Skeletal muscle tissue (tissue), 4 donors: ENCODE results near the gene ASAP2. TPM values are rescaled to one million over a fixed set of nuclear protein-coding genes. Genes with fewer than 3 reads are reported as not detected.

Experiments
- H3K27ac ChIP-seq: one replicate; pipeline ENCODE4 v1.7.0; 2013; ENCODE audit warnings: mild to moderate bottlenecking, low read depth, low read length, inconsistent platforms
- H3K27me3 ChIP-seq, 3 donors: one replicate each; pipeline ENCODE4 v1.7.0; 2013; ENCODE audit warnings: low read length in 3 of 3; ENCODE audit not compliant: control insufficient read depth in 3 of 3, insufficient read depth in 3 of 3
- H3K36me3 ChIP-seq, 3 donors: one replicate each; pipeline ENCODE4 v1.7.0; 2013; ENCODE audit warnings: low read length in 3 of 3; ENCODE audit not compliant: control insufficient read depth in 3 of 3, insufficient read depth in 3 of 3
- H3K4me1 ChIP-seq, 3 donors: one replicate each; pipeline ENCODE4 v1.7.0; 2013; ENCODE audit warnings: low read length in 3 of 3, mild to moderate bottlenecking in 3 of 3; ENCODE audit not compliant: control insufficient read depth in 3 of 3, insufficient read depth in 3 of 3
- H3K4me3 ChIP-seq, 3 donors: one replicate each; pipeline ENCODE4 v1.7.0; 2013; ENCODE audit warnings: low read length in 3 of 3
- H3K9ac ChIP-seq, 3 donors: one replicate each; pipeline ENCODE4 v1.7.0; 2013; ENCODE audit warnings: low read length in 3 of 3, mild to moderate bottlenecking in 3 of 3, moderate library complexity in 2 of 3, low read depth in 1 of 3
- H3K9me3 ChIP-seq, 3 donors: one replicate each; pipeline ENCODE4 v1.7.0; 2013; ENCODE audit warnings: low read length in 3 of 3; ENCODE audit not compliant: control insufficient read depth in 3 of 3
- total RNA-seq: library from RNA; depleted of rRNA; stranded (reverse); fragments of >200 nt; gene quantifications from one replicate; pipeline ENCODE4 v1.2.3, GENCODE V29; 2014
- donor health status: Osteomylitis.

Gene ASAP2
- total RNA-seq, 1 donor from 2014 or later, result 17.7 TPM

DNA sequence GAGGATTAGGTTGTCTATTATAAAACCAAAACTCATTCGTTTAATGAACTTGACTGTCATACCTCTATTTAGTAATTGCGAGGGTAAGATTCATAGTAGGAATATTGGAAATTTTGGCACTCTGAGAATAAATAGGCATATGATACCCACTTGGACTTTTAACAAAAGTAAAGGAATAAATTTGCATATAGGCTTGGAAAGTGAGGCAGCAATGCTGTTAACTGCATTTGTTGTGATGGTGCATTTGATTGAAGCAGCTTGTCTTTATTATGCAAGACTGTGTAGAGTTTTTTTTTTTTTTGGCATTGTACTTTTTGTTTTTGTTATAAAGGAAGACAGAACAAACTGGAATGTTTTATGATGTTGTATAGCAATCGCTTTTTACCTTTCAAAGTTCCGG lies 197.8 kb downstream of the ASAP2 start:
- Histone ChIP-seq H3K4me1 (peaks cover 2 to 5% (median 4%) of the 10 kb centered on the region in 3 donors), H3K36me3 (peaks cover 17 to 28% (median 24%) of the 10 kb centered on the region in 3 donors), H3K9me3 (no peaks in the 10 kb centered on the region), H3K27me3 (no peaks in the 10 kb centered on the region), H3K9ac (no peak overlapping the region), H3K4me3 (no peak overlapping the region), H3K27ac (no peak overlapping the region)

DNA sequence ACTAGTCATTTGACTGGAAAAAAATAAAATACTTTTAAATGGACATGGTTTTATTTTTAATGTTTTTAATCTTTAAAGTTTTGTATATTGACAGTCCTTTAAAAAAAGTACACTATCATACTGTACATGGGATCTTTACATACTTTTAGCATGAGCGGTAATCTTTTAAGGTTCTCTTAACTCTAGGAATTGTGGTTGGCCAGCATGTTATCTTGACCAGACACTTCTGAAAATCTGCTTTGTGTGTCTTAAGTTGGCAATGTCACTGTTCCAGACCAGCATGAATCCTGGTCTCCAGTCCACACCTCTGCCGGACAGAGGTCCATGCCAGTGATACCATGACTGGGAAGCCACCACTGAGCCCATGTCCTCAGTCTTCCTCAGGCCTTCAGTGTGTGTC lies 199.0 kb downstream of the ASAP2 start:
- H3K36me3 ChIP-seq, result peaks cover 18 to 29% (median 28%) of the 10 kb centered on the region in 3 donors

DNA sequence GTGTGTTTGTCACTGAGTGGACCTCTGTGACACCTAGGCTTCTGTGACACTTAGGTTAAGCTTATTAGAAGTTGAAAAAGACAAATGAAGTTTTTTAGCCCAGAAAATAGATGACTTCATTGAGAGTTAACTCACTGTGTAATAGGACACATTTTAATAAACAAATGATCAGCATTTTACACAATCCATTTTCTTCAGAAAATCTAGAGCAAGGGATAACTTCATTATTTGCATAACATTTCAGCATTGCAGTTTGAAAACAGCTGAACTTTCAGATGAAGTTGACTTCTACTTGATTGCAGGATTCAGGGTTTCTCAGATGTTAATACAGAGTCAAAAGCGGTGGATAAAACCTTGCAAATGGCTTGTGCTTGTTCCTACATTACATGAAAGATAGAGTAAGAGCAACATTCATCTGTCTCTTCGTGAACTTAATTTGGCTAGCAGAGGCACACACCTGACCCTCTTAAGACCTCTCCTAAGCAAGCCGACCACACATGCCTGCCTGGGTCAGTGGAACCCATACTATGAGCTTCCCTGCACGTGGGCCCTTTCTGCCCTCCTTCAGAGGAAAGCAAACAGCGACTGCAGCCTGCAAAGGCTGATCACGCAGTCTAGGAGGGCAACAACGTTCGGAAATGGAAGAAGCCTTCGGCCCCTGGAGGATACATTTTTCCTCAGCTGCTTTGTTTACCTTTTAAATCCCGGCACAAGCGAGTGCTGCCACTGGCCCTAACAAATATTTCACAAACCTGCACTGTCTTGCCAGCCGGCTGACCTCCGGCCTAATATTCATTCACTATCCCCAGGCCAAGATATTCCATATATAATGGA lies 200.1 kb downstream of the ASAP2 start:
- Histone ChIP-seq H3K4me3 (no peak overlapping the region), H3K4me1 (peaks cover 0 to 5% (median 3%) of the 10 kb centered on the region in 3 donors), H3K9ac (no peak overlapping the region), H3K27ac (no peak overlapping the region), H3K27me3 (no peaks in the 10 kb centered on the region), H3K9me3 (no peaks in the 10 kb centered on the region), H3K36me3 (peaks cover 17 to 29% (median 27%) of the 10 kb centered on the region in 3 donors)

More for the DNA sequence above, 199.0 kb downstream of the ASAP2 start:
- Histone ChIP-seq H3K27ac (no peak overlapping the region), H3K9ac (no peak overlapping the region), H3K27me3 (no peaks in the 10 kb centered on the region), H3K4me1 (peaks cover 0 to 5% (median 3%) of the 10 kb centered on the region in 3 donors), H3K9me3 (no peaks in the 10 kb centered on the region), H3K4me3 (no peak overlapping the region)

DNA sequence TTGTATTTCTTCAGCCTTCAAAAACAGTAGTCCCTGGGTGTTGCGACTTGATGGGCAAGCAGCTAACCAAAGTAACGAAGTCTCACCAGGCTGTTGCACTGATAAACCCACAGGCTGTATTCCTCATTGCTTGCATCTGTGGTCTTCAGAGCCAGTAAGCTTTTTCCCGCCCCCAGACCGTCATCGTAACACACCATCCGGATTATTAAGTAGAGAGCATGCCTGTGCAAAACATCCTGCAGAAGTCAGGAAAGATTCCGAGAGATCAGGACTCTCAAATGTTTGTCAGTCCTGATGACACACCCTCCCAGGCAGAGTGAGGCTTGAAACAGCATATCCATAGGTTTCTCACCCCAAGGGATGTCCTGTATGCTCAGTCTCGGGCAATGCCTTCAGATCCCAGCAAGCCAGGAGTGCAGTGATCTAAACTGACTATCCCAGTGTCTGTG lies 200.8 kb downstream of the ASAP2 start:
- no peak overlapping the region for H3K9ac ChIP-seq
- no peaks in the 10 kb centered on the region for H3K9me3 ChIP-seq
- H3K36me3 ChIP-seq, result peaks cover 18 to 31% (median 29%) of the 10 kb centered on the region in 3 donors
- H3K4me3 ChIP-seq, result no peak overlapping the region
- peaks cover 0 to 5% (median 3%) of the 10 kb centered on the region in 3 donors for H3K4me1 ChIP-seq
- no peak overlapping the region for H3K27ac ChIP-seq
- H3K27me3 ChIP-seq, result no peaks in the 10 kb centered on the region

DNA sequence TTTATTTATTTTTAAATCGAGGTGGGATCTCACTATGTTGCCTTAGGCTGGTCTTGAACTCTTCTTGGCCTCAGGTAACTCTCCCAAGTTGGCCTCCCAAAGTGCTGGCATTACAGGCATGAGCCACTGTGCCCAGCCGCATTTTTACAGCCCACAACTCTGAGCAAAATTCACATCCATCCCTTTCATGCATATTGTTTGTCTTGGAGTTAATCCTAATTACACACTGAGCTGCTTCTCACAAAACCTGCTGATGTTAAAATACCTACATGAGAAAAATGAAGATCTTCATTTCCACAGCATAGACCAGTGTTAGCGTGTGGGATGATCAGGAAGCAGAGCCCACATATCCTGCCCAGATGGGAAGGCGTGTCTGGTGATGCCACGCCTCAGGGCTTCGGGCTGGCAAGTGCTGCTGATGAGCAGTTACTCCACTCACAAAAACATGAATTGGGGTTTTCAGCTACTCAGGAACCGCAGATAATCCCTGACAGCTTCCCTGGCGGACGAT lies 202.1 kb downstream of the ASAP2 start:
- H3K9me3 ChIP-seq, result no peaks in the 10 kb centered on the region
- H3K9ac ChIP-seq, result no peak overlapping the region
- peaks cover 0 to 4% (median 3%) of the 10 kb centered on the region in 3 donors for H3K4me1 ChIP-seq
- H3K27me3 ChIP-seq, result no peaks in the 10 kb centered on the region
- no peak overlapping the region for H3K27ac ChIP-seq
- H3K36me3 ChIP-seq, result peaks cover 15 to 32% (median 26%) of the 10 kb centered on the region in 3 donors
- no peak overlapping the region for H3K4me3 ChIP-seq

DNA sequence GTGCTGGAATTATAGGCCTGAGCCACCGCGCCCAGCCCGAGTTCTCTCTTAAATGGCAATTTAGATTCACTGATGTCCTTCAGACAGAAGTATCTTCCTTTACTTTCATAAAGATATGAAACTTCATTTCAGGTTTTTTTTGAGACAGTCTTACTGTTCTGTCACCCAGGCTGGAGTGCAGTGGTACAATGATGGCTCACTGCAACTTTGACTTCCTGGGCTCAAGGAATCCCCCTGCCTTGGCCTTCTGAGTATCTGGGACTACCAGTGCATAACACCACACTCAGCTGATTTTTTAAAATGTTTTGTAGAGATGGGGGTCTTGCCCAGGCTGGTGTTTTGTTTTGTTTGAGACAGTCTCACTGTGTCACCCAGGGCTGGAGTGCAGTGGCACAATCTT lies 203.5 kb downstream of the ASAP2 start:
- Histone ChIP-seq H3K9me3 (no peaks in the 10 kb centered on the region), H3K4me3 (no peak overlapping the region), H3K36me3 (peaks cover 15 to 35% (median 26%) of the 10 kb centered on the region in 3 donors), H3K9ac (no peak overlapping the region), H3K27me3 (no peaks in the 10 kb centered on the region), H3K27ac (no peak overlapping the region), H3K4me1 (peaks cover 0 to 3% (median 0%) of the 10 kb centered on the region in 3 donors)

DNA sequence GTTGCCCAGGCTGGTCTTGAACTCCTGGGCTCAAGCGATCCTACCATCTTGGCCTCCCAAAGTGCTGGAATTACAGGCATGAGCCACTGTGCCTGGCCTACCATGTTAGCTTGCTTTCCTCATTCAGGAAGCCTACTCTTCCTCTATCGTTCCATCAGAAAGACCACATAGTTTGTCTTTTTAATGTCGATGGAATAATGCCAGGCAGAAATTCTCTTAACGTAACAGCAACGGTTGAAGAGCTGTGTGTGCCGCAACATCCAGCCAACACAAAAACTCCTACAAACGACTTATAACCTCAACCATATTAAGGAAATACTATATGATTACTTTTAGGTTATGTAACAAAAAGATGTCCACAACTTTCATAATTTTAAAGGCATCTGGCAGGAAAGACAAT lies 206.2 kb downstream of the ASAP2 start:
- Histone ChIP-seq H3K36me3 (peaks cover 10 to 33% (median 15%) of the 10 kb centered on the region in 3 donors), H3K27ac (no peak overlapping the region), H3K4me1 (no peaks in the 10 kb centered on the region), H3K27me3 (no peaks in the 10 kb centered on the region), H3K9me3 (no peaks in the 10 kb centered on the region), H3K9ac (no peak overlapping the region), H3K4me3 (no peak overlapping the region)

DNA sequence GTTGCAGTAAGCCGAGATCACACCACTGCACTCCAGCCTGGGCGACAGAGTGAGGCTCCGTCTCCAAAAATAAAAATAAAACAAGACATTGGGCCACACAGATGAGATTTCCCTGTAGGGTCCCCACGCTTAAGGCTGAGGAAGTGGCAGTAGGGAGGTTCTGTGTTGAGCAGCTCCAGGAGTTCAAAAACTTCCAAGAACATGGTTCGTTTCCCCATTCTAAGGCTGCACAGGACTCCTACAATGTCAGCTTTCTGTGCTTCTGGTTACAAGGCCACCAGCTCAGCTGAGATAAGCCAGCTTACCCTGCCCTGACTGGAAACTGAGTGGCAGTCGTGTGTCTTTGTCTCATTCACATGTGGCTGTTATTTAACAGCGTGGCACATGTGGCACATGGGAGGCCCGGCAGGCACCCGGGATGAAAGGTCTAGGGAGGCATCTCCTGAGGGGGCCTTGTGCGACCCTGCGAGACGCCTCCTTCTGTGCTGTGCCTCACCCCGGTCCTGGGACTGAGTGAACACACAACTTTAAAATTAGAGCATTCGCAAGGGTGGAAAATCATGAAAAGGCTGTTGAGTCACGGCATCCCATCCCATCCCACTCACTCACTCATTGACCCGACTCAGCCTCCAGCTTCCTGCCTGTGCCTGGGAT lies 209.0 kb downstream of the ASAP2 start:
- Histone ChIP-seq H3K4me3 (no peak overlapping the region), H3K9ac (no peak overlapping the region), H3K27me3 (no peaks in the 10 kb centered on the region), H3K36me3 (peaks cover 0 to 24% (median 10%) of the 10 kb centered on the region in 3 donors), H3K4me1 (peaks cover 0 to 12% (median 0%) of the 10 kb centered on the region in 3 donors), H3K27ac (no peak overlapping the region), H3K9me3 (no peaks in the 10 kb centered on the region)

DNA sequence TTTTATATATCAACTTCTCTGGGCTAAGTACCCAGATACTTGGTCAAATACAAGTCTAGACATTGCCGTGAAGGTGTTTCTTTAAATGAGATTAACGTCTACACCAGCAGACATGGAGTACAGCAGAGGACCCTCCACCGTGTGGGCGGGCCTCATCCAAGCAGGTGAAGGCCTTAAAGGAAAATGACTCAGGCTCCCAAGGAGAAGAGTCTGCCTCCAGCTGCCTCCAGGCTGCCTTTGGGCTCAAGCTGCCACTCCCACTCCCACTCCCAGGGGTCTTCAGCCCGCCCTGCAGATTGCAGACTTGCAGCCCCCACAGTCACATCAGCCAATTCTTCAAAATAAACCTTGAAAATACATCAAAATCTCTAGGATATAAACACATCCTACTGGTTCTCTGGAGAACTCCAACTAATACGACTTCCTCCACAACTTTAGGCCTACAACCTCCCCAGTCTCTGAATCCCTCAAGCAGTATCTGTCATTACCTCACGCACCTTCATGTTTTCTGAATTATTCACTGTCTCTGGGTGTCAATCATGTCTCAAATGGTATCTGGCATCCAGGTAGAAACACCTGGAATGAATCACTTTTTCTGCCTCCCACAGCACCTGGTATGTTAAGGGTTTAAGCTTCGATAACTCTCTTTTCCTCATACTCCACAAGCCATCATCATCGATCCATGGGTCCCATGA lies 209.8 kb downstream of the ASAP2 start:
- no peaks in the 10 kb centered on the region for H3K27me3 ChIP-seq
- H3K4me3 ChIP-seq, result no peak overlapping the region
- no peak overlapping the region for H3K27ac ChIP-seq
- H3K9me3 ChIP-seq, result no peaks in the 10 kb centered on the region
- H3K36me3 ChIP-seq, result peaks cover 0 to 21% (median 9%) of the 10 kb centered on the region in 3 donors
- H3K4me1 ChIP-seq, result peaks cover 0 to 14% (median 0%) of the 10 kb centered on the region in 3 donors
- H3K9ac ChIP-seq, result peak overlapping the region in 1 of 3 donors; percentile 19
